ENCODE results near the gene PARM1.

Gene PARM1

DNA sequence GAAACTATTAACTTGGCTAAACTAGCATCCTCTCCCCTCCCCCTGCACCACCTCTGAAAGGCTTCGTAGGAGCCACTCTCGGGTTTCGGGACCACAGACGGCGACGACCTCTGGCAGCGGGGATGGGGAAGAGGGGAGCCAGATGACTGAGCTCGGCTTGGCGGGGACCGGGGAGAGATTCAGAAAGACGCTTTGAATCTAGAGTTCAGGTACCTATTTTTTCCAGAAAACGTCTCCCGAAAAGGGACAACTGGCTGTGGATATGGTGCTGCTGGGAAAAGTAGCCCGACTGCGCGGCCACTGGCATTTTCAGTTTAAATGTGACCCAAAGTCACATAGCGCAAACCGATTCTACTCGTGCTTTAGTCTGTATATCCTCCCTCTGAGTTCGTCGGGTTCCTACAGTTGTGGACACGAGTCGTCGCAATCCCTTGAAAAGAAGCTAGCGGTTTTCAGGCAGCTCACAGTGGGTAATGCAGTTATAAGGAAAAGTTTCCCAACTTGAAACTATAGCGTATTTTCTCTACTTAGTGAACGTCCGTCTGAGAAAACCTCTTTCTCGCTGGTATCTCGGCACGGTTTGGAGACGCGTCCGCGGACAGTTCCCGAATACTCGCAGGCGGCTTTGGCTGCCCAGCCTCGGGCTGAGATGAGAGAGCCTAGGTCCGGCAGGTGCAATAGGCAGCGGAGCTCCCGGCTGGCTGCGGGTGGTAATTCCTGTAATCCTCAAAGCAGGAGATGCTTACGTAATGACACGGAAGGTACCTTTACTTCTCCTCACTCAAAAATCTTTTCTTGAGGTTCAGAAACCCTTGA, 1.3 kb downstream of the PARM1 start:
- DNase-seq, result peak; percentile 11 to 74 (median 41)

DNA sequence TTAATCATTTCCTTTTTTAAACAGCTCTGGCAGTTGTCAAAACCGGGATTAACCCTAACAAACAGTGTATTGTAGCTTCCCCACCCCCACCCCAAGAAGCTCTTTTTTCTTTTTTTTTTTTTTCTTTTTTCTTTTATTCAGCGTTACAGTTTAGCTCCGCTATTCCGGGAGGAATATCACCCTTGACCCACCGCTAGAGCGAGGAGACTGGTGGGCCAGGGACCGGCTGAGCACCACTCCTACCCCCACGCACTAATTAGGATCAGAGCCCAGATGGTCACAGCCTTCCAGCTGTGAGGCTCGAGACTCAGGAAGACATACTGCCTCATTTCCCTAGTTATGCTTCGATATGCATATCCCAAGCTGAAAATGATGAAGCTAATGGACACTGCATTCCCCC, 2.0 kb downstream of the PARM1 start:
- intact Hi-C loops (cut with DNase I), result loop anchor here (5.0 to 10.0 kb wide), 2 partner anchors 60 to 557 kb away; no protein-coding TSS in a partner anchor

More for the DNA sequence above, 1.3 kb downstream of the PARM1 start:
- intact Hi-C loops (cut with DNase I), result loop anchor here (5.0 to 10.0 kb wide), 2 partner anchors 59 to 558 kb away; no protein-coding TSS in a partner anchor

GRCh38 chr4:74941123-74941522, 8.2 kb downstream of the PARM1 start:
- no peak for DNase-seq
- intact Hi-C loops (cut with DNase I), result no loop called here

More for the DNA sequence above, 2.0 kb downstream of the PARM1 start:
- peak in 2 of 42 donors; percentile 14 for DNase-seq

- DNase-seq, result no peak
- intact Hi-C loops (cut with DNase I), result no loop called here
Observed at GRCh38 chr4:74942251-74942917, 9.5 kb downstream of the PARM1 start.

DNA sequence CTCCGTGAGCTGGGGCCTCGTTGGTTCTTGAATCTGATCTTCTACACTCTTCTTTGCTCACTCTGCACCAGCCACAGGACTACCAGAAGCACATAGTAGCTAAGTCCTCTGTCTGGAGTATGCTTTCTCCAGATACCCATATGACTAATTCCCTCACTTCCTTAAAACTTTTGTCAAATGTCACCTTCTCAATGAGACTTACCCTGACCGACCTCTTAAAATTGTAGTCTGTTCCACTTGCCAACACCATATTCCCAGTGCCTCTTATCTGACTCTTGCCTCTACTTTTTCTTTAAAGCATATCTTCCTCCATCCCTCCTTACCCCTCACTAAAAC, 10.0 kb downstream of the PARM1 start:
- intact Hi-C loops (cut with DNase I), result no loop called here

GRCh38 chr4:74944354-74944793, 11.5 kb downstream of the PARM1 start:
- intact Hi-C loops (cut with DNase I), result no loop called here
- DNase-seq, result no peak

More for the DNA sequence above, 10.0 kb downstream of the PARM1 start:
- no peak for DNase-seq

DNA sequence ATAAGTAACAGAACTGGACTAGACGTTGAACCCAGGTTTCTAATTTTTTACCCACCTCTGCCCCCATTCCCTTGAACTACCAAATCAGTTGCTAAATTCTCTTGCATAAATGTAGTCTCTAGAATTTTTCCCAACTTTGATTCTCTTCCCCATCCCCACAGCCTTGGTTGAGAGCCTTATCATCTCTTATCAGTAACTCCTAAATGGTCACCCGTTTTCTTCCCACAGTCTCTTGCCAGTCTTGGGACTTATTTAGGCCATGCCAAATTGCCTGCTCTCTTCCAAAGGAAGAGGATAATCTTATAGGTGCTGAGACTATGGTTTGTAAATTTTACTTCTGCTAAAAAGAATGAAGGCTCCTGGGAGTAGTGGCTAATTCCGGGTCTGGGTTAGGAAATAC, 13.3 kb downstream of the PARM1 start:
- intact Hi-C loops (cut with DNase I), result no loop called here
- no peak for DNase-seq

DNA sequence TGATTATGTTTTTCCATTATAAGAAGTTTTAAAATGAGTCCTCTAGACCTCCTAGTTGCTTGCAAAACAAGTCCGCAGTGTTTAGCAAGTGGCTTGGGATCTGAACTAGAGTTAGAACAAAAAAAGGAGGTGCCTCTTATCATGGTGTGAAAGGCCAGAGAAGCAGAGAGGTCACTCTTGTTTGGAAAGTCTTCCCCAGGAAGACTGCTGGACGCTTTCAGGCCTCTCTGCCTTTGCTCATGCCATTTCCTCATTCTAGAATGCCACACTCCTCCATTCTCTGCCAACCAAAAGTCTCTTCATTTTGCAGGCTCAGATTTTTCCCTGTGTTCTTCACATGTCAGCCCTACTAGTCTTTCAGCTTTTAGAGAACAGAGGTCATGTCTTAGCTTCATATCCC, 14.9 kb downstream of the PARM1 start:
- DNase-seq, result no peak
- intact Hi-C loops (cut with DNase I), result no loop called here

- DNase-seq, result no peak
- intact Hi-C loops (cut with DNase I), result no loop called here
Observed at GRCh38 chr4:74948236-74948635, 15.3 kb downstream of the PARM1 start.

DNA sequence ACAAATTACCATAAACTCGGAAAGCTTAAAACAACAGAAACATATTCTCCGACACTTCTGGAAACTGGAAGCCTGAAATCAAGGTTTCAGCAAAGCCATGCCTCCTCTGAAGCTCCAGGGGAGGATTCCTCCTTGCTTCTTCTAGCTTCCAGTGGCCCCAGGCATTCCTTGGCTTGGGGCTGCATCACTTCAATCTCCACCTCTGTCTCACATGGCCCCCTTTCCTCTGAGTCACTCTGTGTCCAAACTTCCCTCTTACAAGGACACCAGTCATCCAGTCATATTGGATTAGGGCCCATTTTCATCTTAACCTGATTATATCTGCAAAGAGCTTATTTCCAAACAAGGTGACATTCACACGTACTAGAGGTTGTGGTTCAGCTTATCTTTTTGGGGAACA, 17.3 kb downstream of the PARM1 start:
- intact Hi-C loops (cut with DNase I), result no loop called here
- no peak for DNase-seq

- intact Hi-C loops (cut with DNase I), result no loop called here
- no peak for DNase-seq
Observed at GRCh38 chr4:74950882-74951281, 18.0 kb downstream of the PARM1 start.

GRCh38 chr4:74953647-74954046, 20.7 kb downstream of the PARM1 start:
- intact Hi-C loops (cut with DNase I), result no loop called here
- DNase-seq, result no peak

GRCh38 chr4:74958881-74959280, 26.0 kb downstream of the PARM1 start:
- no peak for DNase-seq
- intact Hi-C loops (cut with DNase I), result no loop called here

GRCh38 chr4:74961230-74961629, 28.3 kb downstream of the PARM1 start:
- intact Hi-C loops (cut with DNase I), result no loop called here
- DNase-seq, result no peak

- DNase-seq, result no peak
- intact Hi-C loops (cut with DNase I), result no loop called here
Observed at GRCh38 chr4:74962584-74962983, 29.7 kb downstream of the PARM1 start.

DNA sequence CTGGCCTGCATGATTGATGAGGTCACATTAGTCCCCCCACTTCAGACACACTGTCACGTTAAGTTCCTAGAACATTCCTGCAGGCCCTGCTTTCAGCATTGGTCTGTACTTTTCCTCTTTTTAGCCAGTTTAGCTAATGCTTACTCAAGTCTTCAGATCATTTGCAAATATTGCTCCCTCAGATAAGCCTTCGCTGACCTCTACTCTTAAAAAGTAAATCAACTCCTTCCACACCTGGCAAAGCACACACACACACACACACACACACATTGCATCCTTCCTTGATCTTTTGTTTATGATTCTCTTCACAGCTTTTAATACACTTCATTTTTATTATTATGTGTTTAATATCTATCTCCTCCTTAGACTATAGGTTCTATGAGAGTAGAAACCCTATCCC, 31.4 kb downstream of the PARM1 start:
- DNase-seq, result no peak
- intact Hi-C loops (cut with DNase I), result no loop called here

DNA sequence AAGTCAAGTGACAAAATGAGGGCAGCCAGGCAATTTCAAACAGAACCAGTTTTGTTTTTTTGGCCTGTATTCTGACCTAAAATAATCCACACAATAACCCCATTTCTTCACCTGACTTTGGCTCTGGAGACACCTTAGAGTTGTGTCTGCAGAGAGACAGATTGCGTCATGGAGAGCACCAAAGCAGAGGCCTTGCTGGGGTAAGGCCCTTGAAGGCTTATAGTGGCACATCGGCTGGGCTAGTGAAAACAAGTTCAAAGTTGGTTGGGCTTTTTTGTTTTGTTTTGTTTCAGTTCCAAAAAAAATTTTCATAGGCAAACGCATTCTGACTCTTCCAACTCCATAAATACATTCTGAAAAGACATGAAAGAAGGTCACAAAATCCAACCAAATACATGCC, 34.4 kb downstream of the PARM1 start:
- intact Hi-C loops (cut with DNase I), result no loop called here
- DNase-seq, result no peak

- intact Hi-C loops (cut with DNase I), result no loop called here
- DNase-seq, result no peak
Observed at GRCh38 chr4:74968456-74969164, 35.7 kb downstream of the PARM1 start.

- DNase-seq, result no peak
- intact Hi-C loops (cut with DNase I), result no loop called here
Observed at GRCh38 chr4:74969507-74970474, 36.9 kb downstream of the PARM1 start.
